HL-60 (cell line): Measurements from ENCODE around the gene PIM3.

ENCODE experiments used
- DNase-seq, 2 experiments: peaks; one replicate each; pipeline ENCODE4 v3.0.0-alpha.2; 2010 to 2020; ENCODE audit warnings: low read depth in 1 of 2, low spot score in 1 of 2
- H3K27ac ChIP-seq: fragments of 250-450 bp; sonication (Bioruptor Pico); replicated peaks from 2 replicates; pipeline ENCODE4 v1.5.1; 2020; ENCODE audit warnings: mild to moderate bottlenecking, moderate library complexity
- H3K27me3 ChIP-seq: fragments of 250-450 bp; sonication (Bioruptor Pico); 2 replicates; pipeline ENCODE4 v1.5.1; 2021; ENCODE audit warnings: mild to moderate bottlenecking, moderate library complexity; ENCODE audit not compliant: insufficient read depth, poor library complexity, severe bottlenecking
- H3K4me3 ChIP-seq: replicated peaks from 2 replicates; pipeline ENCODE4 v1.5.1; 2011; ENCODE audit warnings: mild to moderate bottlenecking, control low read depth, low read length; ENCODE audit not compliant: insufficient read depth
- CTCF ChIP-seq: IDR thresholded peaks from one replicate; pipeline ENCODE4 v1.5.1; 2011; ENCODE audit warnings: low read length, control low read depth, inconsistent platforms; ENCODE audit not compliant: insufficient read depth
- GABPA ChIP-seq: IDR thresholded peaks from 2 replicates; pipeline ENCODE4 v1.6.1; 2012; ENCODE audit warnings: low read depth
- POLR2AphosphoS5 ChIP-seq: IDR thresholded peaks from 2 replicates; pipeline ENCODE4 v1.6.1; 2012; ENCODE audit warnings: low read depth
- SPI1 ChIP-seq: IDR thresholded peaks from 2 replicates; pipeline ENCODE4 v1.6.1; 2012; ENCODE audit warnings: low read depth, mild to moderate bottlenecking, borderline replicate concordance
- TF ChIP-seq, protein P1 (sequence below): IDR thresholded peaks from 2 replicates; pipeline ENCODE4 v1.6.1; 2012; ENCODE audit warnings: low read depth; ENCODE audit not compliant: insufficient replicate concordance

Gene PIM3

DNA sequence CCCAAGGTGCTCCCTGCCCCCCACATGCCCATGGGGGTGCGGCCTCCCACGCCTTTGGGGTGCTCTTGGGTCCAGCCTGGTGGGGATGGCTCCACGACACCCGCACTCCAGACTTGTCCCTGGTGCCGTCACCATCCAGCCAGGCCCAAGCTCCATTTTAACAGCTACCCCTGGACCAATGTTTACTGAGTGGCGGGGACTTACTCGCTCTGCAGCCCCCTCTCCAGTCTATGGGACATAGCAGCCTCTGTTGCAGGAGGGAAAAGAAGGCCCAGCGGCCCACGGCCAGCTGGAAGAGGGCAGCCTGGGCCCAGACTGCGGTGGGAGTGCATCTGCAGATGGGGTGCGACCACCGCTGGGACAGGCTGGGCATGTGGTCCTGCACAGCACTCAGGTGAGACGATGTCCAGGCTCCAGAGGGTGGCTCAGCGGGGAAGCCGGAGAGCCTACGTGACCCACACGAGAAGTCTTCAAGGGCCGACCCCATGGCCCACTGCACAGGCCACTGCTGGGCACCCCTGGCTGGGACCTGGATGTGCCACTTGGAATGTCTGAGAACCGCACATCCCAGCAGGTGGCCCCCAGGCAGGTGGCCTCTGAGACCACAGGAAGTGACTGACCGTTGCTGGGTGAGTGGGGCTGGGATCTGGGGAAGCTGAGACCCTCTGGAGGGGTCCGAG, 33.9 kb downstream of the PIM3 start:
- no peak overlapping the region for H3K27ac ChIP-seq

GRCh38 chr22:49995041-49995360, 34.4 kb downstream of the PIM3 start:
- Histone ChIP-seq H3K27me3 (peaks cover 2% of the 10 kb centered on the region), H3K4me3 (no peak overlapping the region), H3K27ac (no peak overlapping the region)
- TF ChIP-seq POLR2AphosphoS5 = no peak
- TF ChIP-seq SPI1 = no peak
- TF ChIP-seq GABPA = no peak
- TF ChIP-seq CTCF = no peak
- TF ChIP-seq, protein P1, sequence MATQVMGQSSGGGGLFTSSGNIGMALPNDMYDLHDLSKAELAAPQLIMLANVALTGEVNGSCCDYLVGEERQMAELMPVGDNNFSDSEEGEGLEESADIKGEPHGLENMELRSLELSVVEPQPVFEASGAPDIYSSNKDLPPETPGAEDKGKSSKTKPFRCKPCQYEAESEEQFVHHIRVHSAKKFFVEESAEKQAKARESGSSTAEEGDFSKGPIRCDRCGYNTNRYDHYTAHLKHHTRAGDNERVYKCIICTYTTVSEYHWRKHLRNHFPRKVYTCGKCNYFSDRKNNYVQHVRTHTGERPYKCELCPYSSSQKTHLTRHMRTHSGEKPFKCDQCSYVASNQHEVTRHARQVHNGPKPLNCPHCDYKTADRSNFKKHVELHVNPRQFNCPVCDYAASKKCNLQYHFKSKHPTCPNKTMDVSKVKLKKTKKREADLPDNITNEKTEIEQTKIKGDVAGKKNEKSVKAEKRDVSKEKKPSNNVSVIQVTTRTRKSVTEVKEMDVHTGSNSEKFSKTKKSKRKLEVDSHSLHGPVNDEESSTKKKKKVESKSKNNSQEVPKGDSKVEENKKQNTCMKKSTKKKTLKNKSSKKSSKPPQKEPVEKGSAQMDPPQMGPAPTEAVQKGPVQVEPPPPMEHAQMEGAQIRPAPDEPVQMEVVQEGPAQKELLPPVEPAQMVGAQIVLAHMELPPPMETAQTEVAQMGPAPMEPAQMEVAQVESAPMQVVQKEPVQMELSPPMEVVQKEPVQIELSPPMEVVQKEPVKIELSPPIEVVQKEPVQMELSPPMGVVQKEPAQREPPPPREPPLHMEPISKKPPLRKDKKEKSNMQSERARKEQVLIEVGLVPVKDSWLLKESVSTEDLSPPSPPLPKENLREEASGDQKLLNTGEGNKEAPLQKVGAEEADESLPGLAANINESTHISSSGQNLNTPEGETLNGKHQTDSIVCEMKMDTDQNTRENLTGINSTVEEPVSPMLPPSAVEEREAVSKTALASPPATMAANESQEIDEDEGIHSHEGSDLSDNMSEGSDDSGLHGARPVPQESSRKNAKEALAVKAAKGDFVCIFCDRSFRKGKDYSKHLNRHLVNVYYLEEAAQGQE = no peak
- no peak for DNase-seq

More for the DNA sequence above, 33.9 kb downstream of the PIM3 start:
- Histone ChIP-seq H3K27me3 (no peaks in the 10 kb centered on the region), H3K4me3 (no peak overlapping the region)
- no peak for DNase-seq
- TF ChIP-seq GABPA = no peak
- no peak for TF ChIP-seq POLR2AphosphoS5
- TF ChIP-seq SPI1 = no peak
- TF ChIP-seq, protein P1 = no peak
- no peak for TF ChIP-seq CTCF

DNA sequence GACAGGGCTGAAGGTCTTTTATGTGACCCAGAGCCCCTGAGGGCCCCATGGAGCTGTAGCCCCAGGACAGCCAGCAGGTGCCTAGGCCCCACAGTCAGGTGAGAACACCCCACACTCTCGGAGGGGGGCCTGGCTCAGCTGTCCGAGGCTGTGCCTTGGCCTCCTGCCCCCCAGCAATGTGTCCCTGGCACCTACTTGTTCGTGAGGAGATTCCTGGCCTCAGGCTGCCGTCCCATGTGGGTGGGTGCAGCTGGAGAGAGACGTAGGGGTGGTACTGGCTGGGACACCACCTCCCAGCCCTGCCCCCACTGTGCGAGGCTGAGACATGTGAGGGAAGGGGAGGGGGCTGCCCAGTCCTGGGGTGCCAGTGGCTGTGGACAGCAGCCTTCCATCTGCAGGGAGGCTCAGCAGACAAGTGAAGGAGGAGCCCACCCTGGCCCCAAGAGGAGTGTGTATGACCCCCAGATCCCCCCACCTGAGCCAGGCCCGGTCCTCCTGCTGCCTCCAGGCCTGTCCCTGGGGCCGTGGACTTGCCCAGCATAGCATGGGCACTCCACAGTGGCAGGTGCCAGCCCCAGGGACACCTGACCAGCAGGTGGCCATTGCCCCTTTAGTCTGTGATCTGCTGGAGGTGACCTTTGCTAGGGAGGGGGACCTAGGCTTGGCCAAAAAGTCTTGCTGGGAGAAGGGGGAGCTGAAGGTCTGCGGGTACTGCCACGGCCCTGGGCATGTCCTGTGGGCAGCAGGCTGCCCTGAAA, 35.0 kb downstream of the PIM3 start:
- Histone ChIP-seq H3K27ac (no peak overlapping the region), H3K27me3 (peaks cover 5% of the 10 kb centered on the region), H3K4me3 (no peak overlapping the region)
- TF ChIP-seq SPI1 = no peak
- no peak for TF ChIP-seq POLR2AphosphoS5
- no peak for TF ChIP-seq GABPA
- TF ChIP-seq, protein P1 = no peak
- TF ChIP-seq CTCF = no peak
- DNase-seq = no peak
